GM18907 (cell line): Measurements from ENCODE around the gene CPN2.
A peak's percentile ranks its signal among the peaks of the same experiment; 100 is the strongest.

Source experiments
- ATAC-seq: cut with Tn5 transposase; IDR thresholded peaks from one replicate; pipeline ENCODE4 v1.9.1; 2021; ENCODE audit warnings: mild to moderate bottlenecking, moderate library complexity; ENCODE audit not compliant: unreplicated experiment

CPN2 gene

GRCh38 chr3:194354315-194354714 lies 3.2 kb upstream of the CPN2 start:
- ATAC-seq = no peak

- ATAC-seq = no peak
These were observed 1.6 kb upstream of the CPN2 start for GRCh38 chr3:194352667-194353246.

GRCh38 chr3:194351952-194352536 lies 916 bp upstream of the CPN2 start:
- no peak for ATAC-seq

- no peak for ATAC-seq
These were observed 429 bp downstream of the CPN2 start for GRCh38 chr3:194350726-194351071.

- ATAC-seq = no peak
These were observed 2.8 kb downstream of the CPN2 start for GRCh38 chr3:194348354-194348753.

- no peak for ATAC-seq
These were observed 4.5 kb downstream of the CPN2 start for GRCh38 chr3:194346621-194347020.

GRCh38 chr3:194346035-194346434 lies 5.1 kb downstream of the CPN2 start:
- no peak for ATAC-seq

- no peak for ATAC-seq
These were observed 7.1 kb downstream of the CPN2 start for GRCh38 chr3:194344012-194344411.

- ATAC-seq = no peak
These were observed 7.6 kb downstream of the CPN2 start for GRCh38 chr3:194343561-194343893.

- no peak for ATAC-seq
These were observed 8.1 kb downstream of the CPN2 start for GRCh38 chr3:194342861-194343560.

- ATAC-seq = no peak
These were observed 10.2 kb downstream of the CPN2 start for GRCh38 chr3:194340757-194341400.

GRCh38 chr3:194339840-194340239 lies 11.3 kb downstream of the CPN2 start:
- ATAC-seq = no peak

- no peak for ATAC-seq
These were observed 11.8 kb downstream of the CPN2 start for GRCh38 chr3:194339356-194339755.

GRCh38 chr3:194337965-194338753 lies 13.0 kb downstream of the CPN2 start:
- ATAC-seq = no peak

- no peak for ATAC-seq
These were observed 14.3 kb downstream of the CPN2 start for GRCh38 chr3:194336601-194337355.

GRCh38 chr3:194333981-194334320 lies 17.2 kb downstream of the CPN2 start:
- ATAC-seq = no peak

GRCh38 chr3:194333212-194333980 lies 17.7 kb downstream of the CPN2 start:
- peak; percentile 78 for ATAC-seq

- no peak for ATAC-seq
These were observed 18.3 kb downstream of the CPN2 start for GRCh38 chr3:194332858-194333211.

GRCh38 chr3:194330579-194330978 lies 20.5 kb downstream of the CPN2 start:
- ATAC-seq = no peak

GRCh38 chr3:194330160-194330559 lies 21.0 kb downstream of the CPN2 start:
- no peak for ATAC-seq
